Measurements from ENCODE around the gene SPOP.
A peak's percentile ranks its signal among the peaks of the same experiment; 100 is the strongest.
"Not testable (repeated sequence)": the region's sequence is repeated elsewhere in the genome, so short reads cannot be mapped to it uniquely, and the experiment has no call there.

Gene SPOP

GRCh38 chr17:49656247-49656646 is 21.6 kb downstream of the SPOP start:
- H3K4me3 ChIP-seq (ENCODE audit: control insufficient read depth, low read depth, low read length), result no peak overlapping the region
- DNase-seq (ENCODE audit: low read depth), result no peak
- no peak for TF ChIP-seq CTCF (IDR thresholded peaks at IDR 0.05; ENCODE audit: control insufficient read depth, insufficient read depth, low read depth, low read length, missing control alignments)

- peak overlapping the region; percentile 23 for H3K4me3 ChIP-seq (ENCODE audit: control insufficient read depth, low read depth, low read length)
- no peak for TF ChIP-seq CTCF (IDR thresholded peaks at IDR 0.05; ENCODE audit: control insufficient read depth, insufficient read depth, low read depth, low read length, missing control alignments)
- DNase-seq (ENCODE audit: low read depth), result no peak
Observed at GRCh38 chr17:49647256-49647585, 30.7 kb downstream of the SPOP start.

- no peak for TF ChIP-seq CTCF (IDR thresholded peaks at IDR 0.05; ENCODE audit: control insufficient read depth, insufficient read depth, low read depth, low read length, missing control alignments)
- peak overlapping the region; percentile 23 for H3K4me3 ChIP-seq (ENCODE audit: control insufficient read depth, low read depth, low read length)
- no peak for DNase-seq (ENCODE audit: low read depth)
Observed at GRCh38 chr17:49646391-49647255, 31.3 kb downstream of the SPOP start.

GRCh38 chr17:49646056-49646390 is 31.9 kb downstream of the SPOP start:
- H3K4me3 ChIP-seq (ENCODE audit: control insufficient read depth, low read depth, low read length), result peak overlapping the region; percentile 23

GRCh38 chr17:49645654-49646053 is 32.2 kb downstream of the SPOP start:
- no peak for TF ChIP-seq CTCF (IDR thresholded peaks at IDR 0.05; ENCODE audit: control insufficient read depth, insufficient read depth, low read depth, low read length, missing control alignments)
- no peak overlapping the region for H3K4me3 ChIP-seq (ENCODE audit: control insufficient read depth, low read depth, low read length)
- no peak for DNase-seq (ENCODE audit: low read depth)

More at GRCh38 chr17:49646056-49646390, 31.9 kb downstream of the SPOP start:
- not testable (repeated sequence) for DNase-seq (ENCODE audit: low read depth)

GRCh38 chr17:49640556-49640955 is 37.3 kb downstream of the SPOP start:
- no peak for TF ChIP-seq CTCF (IDR thresholded peaks at IDR 0.05; ENCODE audit: control insufficient read depth, insufficient read depth, low read depth, low read length, missing control alignments)
- DNase-seq (ENCODE audit: low read depth), result no peak
- H3K4me3 ChIP-seq (ENCODE audit: control insufficient read depth, low read depth, low read length), result no peak overlapping the region

GRCh38 chr17:49638818-49639217 is 39.1 kb downstream of the SPOP start:
- no peak overlapping the region for H3K4me3 ChIP-seq (ENCODE audit: control insufficient read depth, low read depth, low read length)
- no peak for TF ChIP-seq CTCF (IDR thresholded peaks at IDR 0.05; ENCODE audit: control insufficient read depth, insufficient read depth, low read depth, low read length, missing control alignments)
- DNase-seq (ENCODE audit: low read depth), result no peak
